Measurements from ENCODE around the gene RAPGEF3.

RAPGEF3 gene

GRCh38 chr12:47717443-47718193, 41.1 kb downstream of the RAPGEF3 start:
- DNase-seq = peak; percentile 67

GRCh38 chr12:47717046-47717442, 41.6 kb downstream of the RAPGEF3 start:
- DNase-seq = no peak

GRCh38 chr12:47715877-47716548, 42.7 kb downstream of the RAPGEF3 start:
- DNase-seq = no peak

GRCh38 chr12:47715393-47715876, 43.2 kb downstream of the RAPGEF3 start:
- peak; percentile 39 for DNase-seq

- DNase-seq = no peak
Measured at GRCh38 chr12:47714826-47715386, 43.8 kb downstream of the RAPGEF3 start.

GRCh38 chr12:47712171-47712570, 46.5 kb downstream of the RAPGEF3 start:
- DNase-seq = no peak

- DNase-seq = no peak
Measured at GRCh38 chr12:47711448-47711847, 47.2 kb downstream of the RAPGEF3 start.

GRCh38 chr12:47710278-47710677, 48.4 kb downstream of the RAPGEF3 start:
- DNase-seq = no peak

GRCh38 chr12:47709671-47710070, 49.0 kb downstream of the RAPGEF3 start:
- no peak for DNase-seq

GRCh38 chr12:47709237-47709636, 49.4 kb downstream of the RAPGEF3 start:
- DNase-seq = no peak

- peak; percentile 10 for DNase-seq
Measured at GRCh38 chr12:47707905-47708543, 50.7 kb downstream of the RAPGEF3 start.

GRCh38 chr12:47707355-47707754, 51.3 kb downstream of the RAPGEF3 start:
- DNase-seq = no peak

- DNase-seq = peak; percentile 80
Measured at GRCh38 chr12:47705566-47706425, 52.9 kb downstream of the RAPGEF3 start, which contains the start of gene RPAP3. Gene RPAP3 (minus strand): TSS chr12:47706030. CDS start chr12:47702840, 3,190 bp downstream.

GRCh38 chr12:47705229-47705565, 53.5 kb downstream of the RAPGEF3 start:
- DNase-seq = no peak

GRCh38 chr12:47704719-47705118, 54.0 kb downstream of the RAPGEF3 start:
- DNase-seq = no peak

- no peak for DNase-seq
Measured at GRCh38 chr12:47700263-47700662, 58.4 kb downstream of the RAPGEF3 start.

GRCh38 chr12:47698631-47699030, 60.0 kb downstream of the RAPGEF3 start:
- DNase-seq = no peak

- DNase-seq = no peak
Measured at GRCh38 chr12:47698055-47698454, 60.6 kb downstream of the RAPGEF3 start.

- DNase-seq = no peak
Measured at GRCh38 chr12:47689215-47689614, 69.5 kb downstream of the RAPGEF3 start.

GRCh38 chr12:47687636-47688035, 71.0 kb downstream of the RAPGEF3 start:
- DNase-seq = no peak

- DNase-seq = no peak
Measured at GRCh38 chr12:47686645-47687240, 71.9 kb downstream of the RAPGEF3 start.

Data from GF-D8 (cell line).